GM12873 (cell line): Measurements from ENCODE around the gene FNDC5.

ENCODE experiments used
- TF ChIP-seq, protein P1 (sequence below): IDR thresholded peaks from 2 replicates; pipeline ENCODE4 v1.5.1; 2012; ENCODE audit warnings: low read depth, mild to moderate bottlenecking, moderate library complexity, low read length, control low read depth; ENCODE audit not compliant: insufficient read depth; ENCODE audit errors: missing control alignments

The FNDC5 gene

DNA sequence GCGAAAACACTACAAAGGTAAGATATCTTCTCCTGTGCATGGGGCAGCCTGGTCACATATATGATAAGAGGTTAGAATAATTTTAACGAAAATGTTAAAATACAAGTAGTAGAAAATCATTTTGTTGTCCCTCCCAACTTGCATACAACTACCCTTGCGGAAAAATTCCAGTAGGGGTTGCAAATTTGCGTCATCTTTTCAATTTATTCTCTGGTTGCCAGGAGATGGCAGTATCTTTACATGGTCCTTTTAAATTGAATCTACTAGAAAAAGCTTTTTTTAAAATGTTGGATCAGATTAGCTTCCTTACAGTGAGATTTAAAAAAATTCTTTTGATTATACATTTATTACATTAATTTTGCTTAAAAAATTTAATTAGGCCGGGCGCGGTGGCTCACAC is 42.4 kb downstream of the FNDC5 start:
- TF ChIP-seq, protein P1, sequence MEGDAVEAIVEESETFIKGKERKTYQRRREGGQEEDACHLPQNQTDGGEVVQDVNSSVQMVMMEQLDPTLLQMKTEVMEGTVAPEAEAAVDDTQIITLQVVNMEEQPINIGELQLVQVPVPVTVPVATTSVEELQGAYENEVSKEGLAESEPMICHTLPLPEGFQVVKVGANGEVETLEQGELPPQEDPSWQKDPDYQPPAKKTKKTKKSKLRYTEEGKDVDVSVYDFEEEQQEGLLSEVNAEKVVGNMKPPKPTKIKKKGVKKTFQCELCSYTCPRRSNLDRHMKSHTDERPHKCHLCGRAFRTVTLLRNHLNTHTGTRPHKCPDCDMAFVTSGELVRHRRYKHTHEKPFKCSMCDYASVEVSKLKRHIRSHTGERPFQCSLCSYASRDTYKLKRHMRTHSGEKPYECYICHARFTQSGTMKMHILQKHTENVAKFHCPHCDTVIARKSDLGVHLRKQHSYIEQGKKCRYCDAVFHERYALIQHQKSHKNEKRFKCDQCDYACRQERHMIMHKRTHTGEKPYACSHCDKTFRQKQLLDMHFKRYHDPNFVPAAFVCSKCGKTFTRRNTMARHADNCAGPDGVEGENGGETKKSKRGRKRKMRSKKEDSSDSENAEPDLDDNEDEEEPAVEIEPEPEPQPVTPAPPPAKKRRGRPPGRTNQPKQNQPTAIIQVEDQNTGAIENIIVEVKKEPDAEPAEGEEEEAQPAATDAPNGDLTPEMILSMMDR = no peak

DNA sequence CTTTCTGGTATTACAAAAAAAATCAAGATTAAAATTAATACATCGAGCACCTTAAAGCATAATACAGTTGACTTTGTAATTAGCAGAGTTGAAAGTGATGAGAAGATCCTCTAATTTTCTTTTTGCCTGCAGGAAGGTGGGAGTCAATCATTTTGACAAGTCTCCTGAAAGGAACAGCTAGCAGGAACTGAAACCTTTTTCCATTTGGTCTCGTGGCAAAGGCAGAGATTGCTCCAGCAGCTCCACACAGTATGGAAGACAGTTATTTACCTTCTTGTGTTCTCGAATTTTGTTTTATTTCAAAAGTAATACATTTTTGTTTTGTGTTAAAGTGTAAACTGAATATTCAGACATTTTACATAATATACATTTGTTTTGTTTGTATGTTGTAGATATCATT is 45.5 kb downstream of the FNDC5 start:
- TF ChIP-seq, protein P1 = no peak

DNA sequence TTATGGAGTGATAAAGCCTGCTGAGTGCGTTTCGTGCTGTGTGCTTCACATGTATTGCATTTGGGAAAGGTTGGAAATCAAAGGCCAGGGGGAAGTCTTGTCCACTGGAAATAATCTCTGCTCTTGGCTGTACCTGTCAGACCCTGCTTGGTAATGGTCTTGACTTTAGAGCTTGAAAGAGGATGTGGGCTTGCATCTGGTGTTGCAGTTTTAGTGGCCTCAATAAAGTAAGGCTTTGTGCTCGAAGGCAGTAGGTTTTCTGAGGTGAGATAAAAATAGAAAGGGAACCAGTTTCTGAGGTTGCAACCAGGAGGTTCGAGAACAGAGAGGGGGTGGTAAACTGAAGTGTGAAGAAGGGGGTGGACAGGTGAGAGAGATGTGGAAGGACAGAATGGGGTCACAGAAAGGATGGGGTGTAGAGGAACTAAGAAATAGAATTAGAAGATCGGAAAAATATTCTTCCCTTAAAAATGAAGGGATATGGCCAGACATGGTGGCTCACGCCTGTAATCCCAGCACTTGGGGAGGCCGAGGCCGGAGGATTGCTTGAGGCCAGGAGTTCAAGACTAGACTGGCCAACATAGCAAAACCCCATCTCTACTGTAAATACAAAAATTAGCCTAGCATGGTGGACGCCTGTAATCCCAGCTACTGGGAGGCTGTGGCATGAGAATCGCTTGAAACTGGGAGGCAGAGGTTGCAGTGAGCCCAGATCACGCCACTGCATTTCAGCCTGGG is 51.7 kb downstream of the FNDC5 start:
- TF ChIP-seq, protein P1 = no peak

DNA sequence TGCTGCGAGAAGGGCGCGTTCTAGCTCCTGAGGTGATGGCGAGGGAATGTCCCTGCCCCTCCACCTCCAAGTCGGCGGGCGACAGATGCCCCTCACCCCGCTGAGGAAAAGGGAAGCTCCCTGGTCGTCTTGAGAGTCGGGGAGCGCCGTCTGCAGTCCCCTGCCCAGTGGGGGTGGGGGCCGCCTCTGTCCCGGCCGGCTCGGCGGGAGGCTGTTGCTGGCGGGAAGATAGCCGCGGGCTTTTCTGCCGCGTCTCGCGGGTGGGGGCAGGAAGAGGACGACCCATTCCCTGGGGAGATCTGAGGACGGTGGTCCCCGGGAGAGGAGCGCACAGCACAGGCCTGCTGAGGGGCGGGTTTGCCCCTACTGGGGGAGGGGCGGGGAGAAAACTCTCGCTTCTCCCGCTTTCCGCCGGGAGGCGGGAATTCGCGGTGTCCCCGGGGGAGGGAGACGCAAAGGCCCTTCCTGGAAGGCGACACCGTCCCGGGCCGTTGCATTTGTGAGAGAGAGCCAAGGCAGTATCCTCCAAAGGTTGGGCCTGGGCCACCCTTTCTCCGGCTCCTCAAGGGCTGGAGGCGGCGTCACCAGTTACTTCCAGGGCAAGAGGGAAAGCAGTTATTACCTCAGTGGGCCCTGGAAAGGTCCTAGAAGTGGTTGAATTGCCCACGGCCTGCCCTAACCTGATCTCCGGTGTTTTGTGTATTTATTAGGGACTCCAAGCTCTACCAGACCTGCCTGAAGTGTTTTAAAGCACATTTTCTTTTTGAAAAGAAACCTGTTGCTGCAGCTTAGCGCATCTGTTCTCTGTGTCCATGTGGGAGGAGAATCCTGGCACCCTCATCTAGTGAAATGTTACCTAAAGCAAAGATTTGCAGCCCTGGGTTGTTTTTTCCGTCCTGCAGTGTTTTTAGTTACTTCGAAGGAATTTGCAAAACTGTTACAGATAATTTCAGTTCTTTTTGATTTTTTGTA is 52.6 kb downstream of the FNDC5 start:
- TF ChIP-seq, protein P1 = no peak

DNA sequence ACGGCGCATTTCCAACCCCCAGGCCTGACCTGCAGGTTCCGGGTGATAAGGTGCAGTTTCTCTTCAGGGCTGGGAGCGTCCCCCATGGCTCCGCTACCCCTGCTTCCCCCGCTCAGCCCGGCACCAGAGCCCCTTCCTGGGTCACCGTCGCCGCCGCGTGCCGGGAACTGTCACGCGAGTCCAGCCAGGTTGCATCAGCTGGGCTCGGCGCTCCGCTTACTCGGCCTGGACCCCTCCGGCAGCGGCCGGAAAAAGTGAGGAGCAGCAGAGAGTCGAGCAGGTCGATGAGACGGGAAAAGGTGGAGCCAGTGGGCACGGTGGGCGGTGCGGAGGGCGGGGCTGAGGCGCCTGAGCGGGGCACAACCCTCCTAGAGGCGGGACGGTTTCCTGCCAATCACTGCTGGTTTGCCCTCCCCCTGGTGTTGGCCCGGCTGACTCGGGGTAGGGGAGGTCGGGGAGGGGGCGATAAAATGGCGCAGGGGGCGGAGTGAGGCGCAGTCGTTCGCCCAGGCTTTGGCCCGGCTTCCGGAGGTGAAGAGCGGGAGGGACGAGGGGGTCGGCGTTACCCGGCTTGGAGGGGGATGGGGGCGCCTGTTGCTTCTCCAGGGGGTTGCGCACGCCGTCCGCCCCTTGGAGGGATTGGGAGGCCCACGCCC is 53.4 kb downstream of the FNDC5 start, which contains the start of the genes S100PBP and YARS1:
Gene S100PBP (plus strand): TSS at position 495 of the 656 bp plus-strand sequence. CDS start 8,447 bp downstream, outside the sequence.
Gene YARS1 (minus strand): TSS at position 200 of the 656 bp plus-strand sequence. CDS start 114 bp downstream, at position 86.
- TF ChIP-seq, protein P1 = no peak

DNA sequence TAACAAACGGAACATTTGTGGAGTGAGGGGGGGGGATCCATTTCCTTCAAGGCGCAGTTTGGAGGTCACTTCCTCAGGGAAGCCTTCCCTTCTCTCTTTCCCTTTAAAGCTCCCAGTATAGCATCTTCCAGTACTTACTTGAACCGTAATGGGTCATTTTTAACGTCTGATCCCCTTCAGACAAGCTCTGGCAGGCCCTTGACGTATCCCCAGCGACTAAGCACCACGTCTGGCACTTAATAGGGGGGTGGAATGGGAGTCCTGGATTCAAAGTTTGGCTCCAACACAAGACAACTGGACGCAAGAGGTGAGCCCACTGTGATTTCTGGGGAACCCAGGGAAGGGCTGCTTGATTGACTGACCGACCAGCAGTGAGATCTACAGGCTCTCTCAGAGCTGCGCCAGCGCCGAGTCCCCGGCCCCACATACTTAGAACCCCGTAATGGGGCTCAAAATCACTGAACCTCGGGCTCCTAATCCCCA is 54.0 kb downstream of the FNDC5 start:
- TF ChIP-seq, protein P1 = no peak
